ENCODE results near the gene MEA1.
A peak's percentile ranks its signal among the peaks of the same experiment; 100 is the strongest.

MEA1 gene

GRCh38 chr6:42963855-42964605 lies 49.7 kb downstream of the MEA1 start:
- no peak overlapping the region for H3K4me2 ChIP-seq (ENCODE audit: insufficient read depth, low read length, poor library complexity, severe bottlenecking)
- peaks cover 0 to 3% of the 10 kb centered on the region in 2 donors for H3K9me3 ChIP-seq (replicated peaks in 1 of 2; ENCODE audit: control insufficient read depth in 2 of 2, insufficient read depth in 1 of 2, low read depth in 1 of 2, low read length in 2 of 2)
- no peak overlapping the region for H3K9ac ChIP-seq (ENCODE audit: low read depth, low read length, poor library complexity)
- H2BK12ac ChIP-seq (ENCODE audit: low read length), result no peak overlapping the region
- H3K23ac ChIP-seq (ENCODE audit: low read depth, low read length, poor library complexity), result no peak overlapping the region
- no peak overlapping the region for H2BK15ac ChIP-seq (ENCODE audit: low read length)
- peaks cover 0 to 21% (median 0%) of the 10 kb centered on the region in 3 experiments for H3K27me3 ChIP-seq (ENCODE audit: control insufficient read depth in 3 of 3, insufficient read depth in 3 of 3, low read depth in 1 of 3, low read length in 3 of 3)
- DNase-seq (ENCODE audit: low spot score), result no peak
- no peak overlapping the region for H3K27ac ChIP-seq (replicated peaks; ENCODE audit: low read length)
- no peak overlapping the region for H2BK5ac ChIP-seq (ENCODE audit: low read length)
- H3K36me3 ChIP-seq (replicated peaks in 1 of 2; ENCODE audit: control insufficient read depth in 2 of 2, insufficient read depth in 2 of 2, low read length in 2 of 2), result peaks cover 8 to 37% of the 10 kb centered on the region in 2 donors
- H3K4me3 ChIP-seq (ENCODE audit: low read length in 2 of 2), result no peak overlapping the region
- H3K4me1 ChIP-seq (ENCODE audit: control insufficient read depth in 2 of 2, insufficient read depth in 1 of 2, low read depth in 1 of 2, low read length in 2 of 2), result peaks cover 0 to 11% of the 10 kb centered on the region in 2 donors
- no CpG with 5 or more reads among the region's 9 CpGs for WGBS, 2 donors (ENCODE audit: extremely low coverage in 2 of 2, insufficient read length in 2 of 2, insufficient replicate concordance in 1 of 2)
- no peaks in the 10 kb centered on the region for H3K79me1 ChIP-seq (ENCODE audit: low read depth, low read length)
- H2AFZ ChIP-seq (ENCODE audit: low read length), result no peak overlapping the region
- H3K4ac ChIP-seq (ENCODE audit: low read length), result no peak overlapping the region
- H2AK5ac ChIP-seq (ENCODE audit: low read depth, low read length), result no peak overlapping the region
- H3K18ac ChIP-seq (ENCODE audit: low read length), result no peak overlapping the region
- no peak overlapping the region for H4K91ac ChIP-seq (ENCODE audit: low read depth, low read length, poor library complexity)
- H3K14ac ChIP-seq (ENCODE audit: low read length), result no peak overlapping the region
- H2BK120ac ChIP-seq (ENCODE audit: low read depth, low read length), result no peak overlapping the region
- H4K8ac ChIP-seq (ENCODE audit: low read depth, low read length), result no peak overlapping the region

- peaks cover 0 to 11% of the 10 kb centered on the region in 2 donors for H3K4me1 ChIP-seq (ENCODE audit: control insufficient read depth in 2 of 2, insufficient read depth in 1 of 2, low read depth in 1 of 2, low read length in 2 of 2)
- WGBS, 2 donors (ENCODE audit: extremely low coverage in 2 of 2, insufficient read length in 2 of 2, insufficient replicate concordance in 1 of 2), result no CpG with 5 or more reads among the region's 12 CpGs
Observed at GRCh38 chr6:42963179-42963854, 50.4 kb downstream of the MEA1 start.

GRCh38 chr6:42962502-42963178 lies 51.1 kb downstream of the MEA1 start:
- Histone ChIP-seq H3K4ac (ENCODE audit: low read length) (no peak overlapping the region), H3K9me3 (replicated peaks in 1 of 2; ENCODE audit: control insufficient read depth in 2 of 2, insufficient read depth in 1 of 2, low read depth in 1 of 2, low read length in 2 of 2) (peaks cover 0 to 3% of the 10 kb centered on the region in 2 donors), H3K36me3 (replicated peaks in 1 of 2; ENCODE audit: control insufficient read depth in 2 of 2, insufficient read depth in 2 of 2, low read length in 2 of 2) (peaks cover 5 to 34% of the 10 kb centered on the region in 2 donors), H4K8ac (ENCODE audit: low read depth, low read length) (no peak overlapping the region), H2AK5ac (ENCODE audit: low read depth, low read length) (no peak overlapping the region), H3K14ac (ENCODE audit: low read length) (no peak overlapping the region), H2BK5ac (ENCODE audit: low read length) (no peak overlapping the region), H3K23ac (ENCODE audit: low read depth, low read length, poor library complexity) (no peak overlapping the region), H3K79me1 (ENCODE audit: low read depth, low read length) (no peaks in the 10 kb centered on the region), H2BK120ac (ENCODE audit: low read depth, low read length) (no peak overlapping the region), H3K4me2 (ENCODE audit: insufficient read depth, low read length, poor library complexity, severe bottlenecking) (no peak overlapping the region), H3K9ac (ENCODE audit: low read depth, low read length, poor library complexity) (no peak overlapping the region), H3K4me3 (ENCODE audit: low read length in 2 of 2) (no peak overlapping the region), H3K4me1 (ENCODE audit: control insufficient read depth in 2 of 2, insufficient read depth in 1 of 2, low read depth in 1 of 2, low read length in 2 of 2) (peaks cover 0 to 11% of the 10 kb centered on the region in 2 donors), H2BK15ac (ENCODE audit: low read length) (no peak overlapping the region), H3K27ac (replicated peaks; ENCODE audit: low read length) (no peak overlapping the region), H3K18ac (ENCODE audit: low read length) (peak overlapping the region; percentile 32), H2BK12ac (ENCODE audit: low read length) (no peak overlapping the region), H4K91ac (ENCODE audit: low read depth, low read length, poor library complexity) (no peak overlapping the region), H2AFZ (ENCODE audit: low read length) (no peak overlapping the region), H3K27me3 (ENCODE audit: control insufficient read depth in 3 of 3, insufficient read depth in 3 of 3, low read depth in 1 of 3, low read length in 3 of 3) (peaks cover 0 to 23% (median 0%) of the 10 kb centered on the region in 3 experiments)
- WGBS, 2 donors (ENCODE audit: extremely low coverage in 2 of 2, insufficient read length in 2 of 2, insufficient replicate concordance in 1 of 2), result no CpG with 5 or more reads among the region's 13 CpGs
- no peak for DNase-seq (ENCODE audit: low spot score)

More at GRCh38 chr6:42963179-42963854, 50.4 kb downstream of the MEA1 start:
- Histone ChIP-seq H2AFZ (ENCODE audit: low read length) (no peak overlapping the region), H3K18ac (ENCODE audit: low read length) (no peak overlapping the region), H3K4ac (ENCODE audit: low read length) (no peak overlapping the region), H3K4me2 (ENCODE audit: insufficient read depth, low read length, poor library complexity, severe bottlenecking) (no peak overlapping the region), H3K14ac (ENCODE audit: low read length) (no peak overlapping the region), H4K8ac (ENCODE audit: low read depth, low read length) (no peak overlapping the region), H2AK5ac (ENCODE audit: low read depth, low read length) (no peak overlapping the region), H3K79me1 (ENCODE audit: low read depth, low read length) (no peaks in the 10 kb centered on the region), H3K36me3 (replicated peaks in 1 of 2; ENCODE audit: control insufficient read depth in 2 of 2, insufficient read depth in 2 of 2, low read length in 2 of 2) (peaks cover 5 to 35% of the 10 kb centered on the region in 2 donors), H2BK12ac (ENCODE audit: low read length) (no peak overlapping the region), H3K9ac (ENCODE audit: low read depth, low read length, poor library complexity) (peak overlapping the region; percentile 32), H2BK5ac (ENCODE audit: low read length) (no peak overlapping the region), H3K27me3 (ENCODE audit: control insufficient read depth in 3 of 3, insufficient read depth in 3 of 3, low read depth in 1 of 3, low read length in 3 of 3) (peaks cover 0 to 23% (median 0%) of the 10 kb centered on the region in 3 experiments), H4K91ac (ENCODE audit: low read depth, low read length, poor library complexity) (no peak overlapping the region), H3K27ac (replicated peaks; ENCODE audit: low read length) (no peak overlapping the region), H3K9me3 (replicated peaks in 1 of 2; ENCODE audit: control insufficient read depth in 2 of 2, insufficient read depth in 1 of 2, low read depth in 1 of 2, low read length in 2 of 2) (peaks cover 0 to 3% of the 10 kb centered on the region in 2 donors), H2BK120ac (ENCODE audit: low read depth, low read length) (no peak overlapping the region), H2BK15ac (ENCODE audit: low read length) (no peak overlapping the region), H3K4me3 (ENCODE audit: low read length in 2 of 2) (no peak overlapping the region), H3K23ac (ENCODE audit: low read depth, low read length, poor library complexity) (no peak overlapping the region)
- no peak for DNase-seq (ENCODE audit: low spot score)

- no peak overlapping the region for H2AFZ ChIP-seq (ENCODE audit: low read length)
- peaks cover 0 to 23% (median 0%) of the 10 kb centered on the region in 3 experiments for H3K27me3 ChIP-seq (ENCODE audit: control insufficient read depth in 3 of 3, insufficient read depth in 3 of 3, low read depth in 1 of 3, low read length in 3 of 3)
- no peak overlapping the region for H3K4me3 ChIP-seq (ENCODE audit: low read length in 2 of 2)
- no peak overlapping the region for H3K27ac ChIP-seq (replicated peaks; ENCODE audit: low read length)
- peaks cover 0 to 11% of the 10 kb centered on the region in 2 donors for H3K4me1 ChIP-seq (ENCODE audit: control insufficient read depth in 2 of 2, insufficient read depth in 1 of 2, low read depth in 1 of 2, low read length in 2 of 2)
- H4K91ac ChIP-seq (ENCODE audit: low read depth, low read length, poor library complexity), result no peak overlapping the region
- WGBS, 2 donors (ENCODE audit: extremely low coverage in 2 of 2, insufficient read length in 2 of 2, insufficient replicate concordance in 1 of 2), result no CpG with 5 or more reads among the region's 12 CpGs
- H2AK5ac ChIP-seq (ENCODE audit: low read depth, low read length), result no peak overlapping the region
- H3K9me3 ChIP-seq (replicated peaks in 1 of 2; ENCODE audit: control insufficient read depth in 2 of 2, insufficient read depth in 1 of 2, low read depth in 1 of 2, low read length in 2 of 2), result peaks cover 0 to 3% of the 10 kb centered on the region in 2 donors
- H3K36me3 ChIP-seq (replicated peaks in 1 of 2; ENCODE audit: control insufficient read depth in 2 of 2, insufficient read depth in 2 of 2, low read length in 2 of 2), result peaks cover 5 to 34% of the 10 kb centered on the region in 2 donors
- no peaks in the 10 kb centered on the region for H3K79me1 ChIP-seq (ENCODE audit: low read depth, low read length)
- no peak overlapping the region for H3K4ac ChIP-seq (ENCODE audit: low read length)
- no peak overlapping the region for H2BK12ac ChIP-seq (ENCODE audit: low read length)
- no peak for DNase-seq (ENCODE audit: low spot score)
- H4K8ac ChIP-seq (ENCODE audit: low read depth, low read length), result no peak overlapping the region
- peak overlapping the region; percentile 48 for H3K18ac ChIP-seq (ENCODE audit: low read length)
- H2BK15ac ChIP-seq (ENCODE audit: low read length), result no peak overlapping the region
- no peak overlapping the region for H3K14ac ChIP-seq (ENCODE audit: low read length)
- no peak overlapping the region for H2BK5ac ChIP-seq (ENCODE audit: low read length)
- no peak overlapping the region for H3K9ac ChIP-seq (ENCODE audit: low read depth, low read length, poor library complexity)
- no peak overlapping the region for H2BK120ac ChIP-seq (ENCODE audit: low read depth, low read length)
- H3K4me2 ChIP-seq (ENCODE audit: insufficient read depth, low read length, poor library complexity, severe bottlenecking), result no peak overlapping the region
- H3K23ac ChIP-seq (ENCODE audit: low read depth, low read length, poor library complexity), result peak overlapping the region; percentile 65
Observed at GRCh38 chr6:42962096-42962495, 51.6 kb downstream of the MEA1 start.

All from neuronal stem cell (in vitro differentiated cells).